NCI-H2107 treated with DMSO at 0.1 percent for 48 hours (cell line): ENCODE data around the gene GALNT12.

Experiments
- DNase-seq: peaks from one replicate; lab custom pipeline; 2025; ENCODE audit not compliant: unreplicated experiment; lab: John Stamatoyannopoulos, UW

Gene GALNT12

GRCh38 chr9:98899408-98900056 is 92.1 kb downstream of the GALNT12 start:
- DNase-seq, result no peak
